ENCODE results near the gene PEX1.
"Not testable (repeated sequence)": the region's sequence is repeated elsewhere in the genome, so short reads cannot be mapped to it uniquely, and the experiment has no call there.

The PEX1 gene

GRCh38 chr7:92485974-92486373 lies 42.3 kb downstream of the PEX1 start:
- DNase-seq (no peak), ATAC-seq (replicated peaks) (no peak)
- Mint-ChIP-seq H3K4me1 (ENCODE audit: low read depth in 2 of 2) (no peaks in the 10 kb centered on the region), H3K9me3 (no peaks in the 10 kb centered on the region), H3K27ac (no peak overlapping the region), H3K27me3 (no peaks in the 10 kb centered on the region), H3K36me3 (ENCODE audit: insufficient read depth) (peaks cover 42% of the 10 kb centered on the region), H3K4me3 (no peak overlapping the region)

- no peak for ATAC-seq (replicated peaks)
- H3K9me3 Mint-ChIP-seq = no peaks in the 10 kb centered on the region
- H3K4me3 Mint-ChIP-seq = no peak overlapping the region
- H3K27me3 Mint-ChIP-seq = no peaks in the 10 kb centered on the region
- no peaks in the 10 kb centered on the region for H3K4me1 Mint-ChIP-seq (ENCODE audit: low read depth in 2 of 2)
- H3K27ac Mint-ChIP-seq = no peak overlapping the region
- H3K36me3 Mint-ChIP-seq (ENCODE audit: insufficient read depth) = peaks cover 37% of the 10 kb centered on the region
- no peak for DNase-seq
Observed at GRCh38 chr7:92485267-92485892, 42.9 kb downstream of the PEX1 start.

DNA sequence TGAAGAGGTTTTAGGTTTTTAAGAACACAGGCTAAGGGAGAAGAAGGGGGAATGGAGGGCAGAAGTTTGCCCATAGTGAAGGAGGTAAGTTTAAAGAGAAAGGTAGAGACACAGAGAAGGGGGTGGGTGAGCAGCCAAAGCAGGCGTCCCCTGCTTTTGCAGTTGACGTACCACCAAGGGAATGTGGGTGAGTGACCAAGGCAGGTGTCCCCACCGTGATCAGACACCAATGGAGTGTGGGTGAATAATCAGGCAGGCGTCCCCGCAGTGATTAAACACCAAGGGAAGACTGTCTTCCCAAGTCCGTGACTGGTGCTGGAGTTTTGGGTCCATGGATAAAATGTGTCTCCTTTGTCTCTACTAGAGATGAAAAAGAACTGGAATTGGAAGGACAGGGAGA lies 44.1 kb downstream of the PEX1 start:
- ATAC-seq (replicated peaks); DNase-seq; H3K27ac Mint-ChIP-seq; H3K4me1 Mint-ChIP-seq (ENCODE audit: low read depth in 2 of 2); H3K4me3 Mint-ChIP-seq; H3K9me3 Mint-ChIP-seq; H3K27me3 Mint-ChIP-seq: not testable (repeated sequence)
- peaks cover 26% of the 10 kb centered on the region for H3K36me3 Mint-ChIP-seq (ENCODE audit: insufficient read depth)

GRCh38 chr7:92483624-92484023 lies 44.7 kb downstream of the PEX1 start:
- H3K27me3 Mint-ChIP-seq; H3K27ac Mint-ChIP-seq; ATAC-seq (replicated peaks); H3K4me3 Mint-ChIP-seq; H3K9me3 Mint-ChIP-seq; DNase-seq; H3K4me1 Mint-ChIP-seq (ENCODE audit: low read depth in 2 of 2): not testable (repeated sequence)
- peaks cover 20% of the 10 kb centered on the region for H3K36me3 Mint-ChIP-seq (ENCODE audit: insufficient read depth)

GRCh38 chr7:92479146-92479545 lies 49.2 kb downstream of the PEX1 start:
- H3K27me3 Mint-ChIP-seq; H3K4me3 Mint-ChIP-seq; H3K9me3 Mint-ChIP-seq; H3K27ac Mint-ChIP-seq; H3K4me1 Mint-ChIP-seq (ENCODE audit: low read depth in 2 of 2); ATAC-seq (replicated peaks); H3K36me3 Mint-ChIP-seq (ENCODE audit: insufficient read depth); DNase-seq: not testable (repeated sequence)

DNA sequence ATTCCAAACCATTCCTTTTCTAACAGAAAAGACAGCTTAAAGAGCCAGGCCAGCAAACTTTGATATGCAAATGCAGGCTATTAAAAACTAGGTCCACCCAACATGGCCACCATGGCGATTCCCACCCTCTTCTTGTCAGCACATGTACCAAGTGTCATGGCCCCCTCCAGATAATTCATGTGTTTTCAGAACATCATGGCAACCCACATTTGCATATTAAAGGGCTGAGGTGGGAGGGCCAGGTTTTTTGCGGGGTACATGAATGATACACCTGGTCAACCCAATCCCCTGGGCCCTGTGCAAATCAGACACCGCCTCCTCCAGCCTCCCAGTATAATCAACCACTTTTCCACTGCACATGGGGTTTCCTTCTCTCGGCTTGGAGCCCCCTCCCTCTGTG lies 49.6 kb downstream of the PEX1 start:
- Mint-ChIP-seq H3K9me3 (no peaks in the 10 kb centered on the region), H3K36me3 (ENCODE audit: insufficient read depth) (no peaks in the 10 kb centered on the region), H3K4me1 (ENCODE audit: low read depth in 2 of 2) (no peaks in the 10 kb centered on the region), H3K27ac (no peak overlapping the region), H3K27me3 (no peaks in the 10 kb centered on the region), H3K4me3 (no peak overlapping the region)
- DNase-seq = no peak
- no peak for ATAC-seq (replicated peaks)

DNA sequence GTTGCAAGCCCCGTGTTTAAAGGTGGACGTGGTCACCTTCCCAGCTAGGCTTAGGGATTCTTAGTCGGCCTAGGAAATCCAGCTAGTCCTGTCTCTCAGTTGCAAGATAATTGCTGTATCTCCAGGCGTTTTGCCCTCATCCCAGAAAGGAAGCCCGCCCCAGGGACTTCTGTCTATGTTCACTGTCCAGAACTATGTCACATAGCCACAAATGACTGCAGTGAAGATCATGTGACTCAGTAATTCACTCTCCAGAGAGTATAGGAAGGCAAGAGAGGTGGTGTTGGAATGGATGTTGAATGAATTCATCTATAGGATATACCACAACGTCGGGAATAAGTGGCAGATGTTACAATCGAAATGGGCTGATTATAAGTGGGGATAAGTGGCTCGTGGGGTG lies 50.2 kb downstream of the PEX1 start:
- Mint-ChIP-seq H3K4me1 (ENCODE audit: low read depth in 2 of 2) (no peaks in the 10 kb centered on the region), H3K27me3 (no peaks in the 10 kb centered on the region), H3K27ac (peak overlapping the region in 1 of 2 donors; percentile 65), H3K36me3 (ENCODE audit: insufficient read depth) (no peaks in the 10 kb centered on the region), H3K4me3 (no peak overlapping the region), H3K9me3 (no peaks in the 10 kb centered on the region)
- DNase-seq (no peak), ATAC-seq (replicated peaks) (no peak)

DNA sequence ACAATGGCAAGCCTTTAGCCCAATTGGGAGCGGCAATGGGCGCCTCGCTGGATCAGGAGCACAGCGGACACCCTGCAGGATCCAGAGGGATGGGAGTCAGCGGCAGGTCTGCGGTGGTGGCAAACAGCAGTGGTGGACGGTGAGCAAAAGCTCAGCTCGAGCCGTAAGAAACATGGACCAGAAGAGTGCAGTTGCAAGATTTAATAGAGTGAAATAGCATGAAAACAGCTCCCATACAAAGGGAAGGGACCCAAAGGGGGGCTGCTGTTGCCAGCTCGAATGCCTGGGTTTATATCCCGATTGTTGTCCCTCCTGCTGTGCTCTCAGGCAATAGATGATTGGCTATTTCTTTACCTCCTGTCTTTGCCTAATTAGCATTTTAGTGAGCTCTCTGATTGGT lies 50.6 kb downstream of the PEX1 start, which contains the start of gene ERVW-1:
Gene ERVW-1 (minus strand): TSS at position 266 of the 400 bp plus-strand sequence. CDS start 7,565 bp downstream, outside the sequence.
- not testable (repeated sequence) for H3K4me1 Mint-ChIP-seq (ENCODE audit: low read depth in 2 of 2); H3K36me3 Mint-ChIP-seq (ENCODE audit: insufficient read depth); ATAC-seq (replicated peaks); H3K4me3 Mint-ChIP-seq; H3K9me3 Mint-ChIP-seq; H3K27me3 Mint-ChIP-seq; DNase-seq
- H3K27ac Mint-ChIP-seq = peak within 1 kb of the TSS in 1 of 2 donors; percentile 65

GRCh38 chr7:92475851-92476590 lies 52.3 kb downstream of the PEX1 start:
- not testable (repeated sequence) for H3K27ac Mint-ChIP-seq; H3K27me3 Mint-ChIP-seq; DNase-seq; H3K4me3 Mint-ChIP-seq; H3K4me1 Mint-ChIP-seq (ENCODE audit: low read depth in 2 of 2); H3K36me3 Mint-ChIP-seq (ENCODE audit: insufficient read depth); ATAC-seq (replicated peaks); H3K9me3 Mint-ChIP-seq

DNA sequence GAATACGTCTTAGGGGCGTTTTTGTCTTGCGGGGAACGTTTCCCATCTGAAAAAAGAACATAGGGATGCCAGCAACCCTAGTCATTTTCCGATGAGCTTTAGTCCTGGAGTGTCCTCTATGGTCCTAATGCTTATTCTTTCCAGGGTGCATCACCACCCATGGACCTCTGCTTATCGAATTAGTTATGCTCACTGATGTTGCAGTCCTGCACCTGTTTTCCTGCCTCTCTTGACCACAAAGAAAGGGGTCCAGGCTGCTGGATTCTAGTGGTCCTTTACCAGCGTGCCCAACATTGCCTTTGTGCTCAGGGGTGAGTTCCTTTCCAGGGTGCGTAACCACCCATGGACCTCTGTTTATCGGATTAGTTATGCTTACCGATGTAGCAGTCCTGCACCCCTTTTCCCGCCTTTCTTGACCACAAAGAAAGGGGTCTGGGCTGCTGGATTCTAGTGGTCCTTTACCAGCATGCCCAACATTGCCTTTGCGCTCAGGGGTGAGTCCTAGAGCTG lies 53.0 kb downstream of the PEX1 start:
- H3K4me3 Mint-ChIP-seq; H3K27me3 Mint-ChIP-seq; H3K9me3 Mint-ChIP-seq; H3K4me1 Mint-ChIP-seq (ENCODE audit: low read depth in 2 of 2); ATAC-seq (replicated peaks); DNase-seq; H3K27ac Mint-ChIP-seq; H3K36me3 Mint-ChIP-seq (ENCODE audit: insufficient read depth): not testable (repeated sequence)

- H3K27ac Mint-ChIP-seq; ATAC-seq (replicated peaks); H3K4me1 Mint-ChIP-seq (ENCODE audit: low read depth in 2 of 2); H3K4me3 Mint-ChIP-seq; H3K9me3 Mint-ChIP-seq; H3K27me3 Mint-ChIP-seq; H3K36me3 Mint-ChIP-seq (ENCODE audit: insufficient read depth); DNase-seq: not testable (repeated sequence)
Observed at GRCh38 chr7:92473989-92474388, 54.3 kb downstream of the PEX1 start.

- not testable (repeated sequence) for H3K27me3 Mint-ChIP-seq; H3K4me3 Mint-ChIP-seq; H3K27ac Mint-ChIP-seq; H3K4me1 Mint-ChIP-seq (ENCODE audit: low read depth in 2 of 2); H3K36me3 Mint-ChIP-seq (ENCODE audit: insufficient read depth); ATAC-seq (replicated peaks); DNase-seq; H3K9me3 Mint-ChIP-seq
Observed at GRCh38 chr7:92468589-92468988, 59.7 kb downstream of the PEX1 start.

DNA sequence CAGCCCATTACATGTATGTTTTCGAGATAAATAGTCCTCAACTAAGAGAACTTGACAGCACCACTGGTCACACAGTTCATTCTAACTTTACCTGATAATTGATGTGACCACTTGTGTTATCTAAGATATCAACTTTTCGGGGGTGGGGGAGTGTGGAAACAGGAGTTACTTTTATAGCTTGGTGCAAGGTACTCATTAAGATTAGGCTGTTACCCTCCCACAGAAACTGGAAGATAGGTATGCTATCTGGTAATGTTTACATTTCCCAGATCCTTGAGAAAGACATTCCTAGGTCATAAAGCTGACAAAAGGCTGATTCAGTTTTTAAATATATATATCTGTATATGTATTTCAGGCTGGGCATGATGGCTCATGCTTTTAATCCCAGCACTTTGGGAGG lies 61.6 kb downstream of the PEX1 start:
- no peak for ATAC-seq (replicated peaks)
- Mint-ChIP-seq H3K27ac (no peak overlapping the region), H3K27me3 (no peaks in the 10 kb centered on the region), H3K4me3 (no peak overlapping the region), H3K9me3 (no peaks in the 10 kb centered on the region), H3K4me1 (ENCODE audit: low read depth in 2 of 2) (no peaks in the 10 kb centered on the region), H3K36me3 (ENCODE audit: insufficient read depth) (peaks cover 2% of the 10 kb centered on the region)
- DNase-seq = no peak

DNA sequence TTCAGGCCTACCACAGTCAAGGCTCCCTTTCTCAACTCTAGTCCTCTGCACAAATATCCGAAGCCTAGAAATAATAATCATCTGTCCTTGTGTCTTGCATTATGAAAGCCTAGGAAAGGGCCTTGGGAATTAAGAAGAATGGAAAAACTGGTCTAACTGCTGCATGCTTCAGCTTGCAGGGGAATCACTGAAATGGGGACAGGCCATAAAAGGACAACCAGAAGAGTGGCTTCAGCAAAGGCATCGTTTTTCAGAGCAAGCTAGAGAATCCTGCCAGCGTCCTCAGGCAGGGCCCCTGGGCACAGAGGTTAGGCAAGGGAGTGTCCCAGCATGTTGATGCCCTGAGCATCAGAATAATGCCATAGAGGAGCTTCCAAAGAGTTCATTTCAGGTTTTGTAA lies 63.8 kb downstream of the PEX1 start:
- DNase-seq = no peak
- Mint-ChIP-seq H3K36me3 (ENCODE audit: insufficient read depth) (peaks cover 2% of the 10 kb centered on the region), H3K9me3 (no peaks in the 10 kb centered on the region), H3K27me3 (no peaks in the 10 kb centered on the region), H3K4me1 (ENCODE audit: low read depth in 2 of 2) (no peaks in the 10 kb centered on the region), H3K27ac (no peak overlapping the region), H3K4me3 (no peak overlapping the region)
- no peak for ATAC-seq (replicated peaks)

All from effector memory CD8-positive, alpha-beta T cell (primary cell).